ENCODE measurements around the gene TRIM26.

Gene TRIM26

GRCh38 chr6:30151580-30151979 lies 61.6 kb downstream of the TRIM26 start:
- no peak for TF ChIP-seq TEAD4 (IDR thresholded peaks at IDR 0.05)

GRCh38 chr6:30150671-30151395 lies 62.4 kb downstream of the TRIM26 start:
- TF ChIP-seq TEAD4 (IDR thresholded peaks at IDR 0.05) (no peak), TAF1 (IDR thresholded peaks at IDR 0.05; ENCODE audit: low read depth) (no peak), TCF12 (IDR thresholded peaks at IDR 0.05; ENCODE audit: low read depth) (no peak), USF1 (IDR thresholded peaks at IDR 0.05) (no peak), EGR1 (IDR thresholded peaks at IDR 0.05) (no peak), CREB1 (IDR thresholded peaks at IDR 0.05; ENCODE audit: low read depth) (no peak), NFIC (IDR thresholded peaks at IDR 0.05) (no peak), RAD21 (IDR thresholded peaks at IDR 0.05; ENCODE audit: low read depth) (no peak), CEBPB (IDR thresholded peaks at IDR 0.05) (no peak), EP300 (IDR thresholded peaks at IDR 0.05; ENCODE audit: borderline replicate concordance) (no peak), YY1 (IDR thresholded peaks at IDR 0.05; ENCODE audit: low read depth) (no peak), MAX (IDR thresholded peaks at IDR 0.05) (no peak), FOXM1 (IDR thresholded peaks at IDR 0.05; ENCODE audit: borderline replicate concordance, low read depth) (no peak)

GRCh38 chr6:30149858-30150550 lies 63.2 kb downstream of the TRIM26 start:
- TF ChIP-seq ZBTB7A (IDR thresholded peaks at IDR 0.05; ENCODE audit: low read depth) (no peak), TAF1 (IDR thresholded peaks at IDR 0.05; ENCODE audit: low read depth) (no peak)

GRCh38 chr6:30149234-30149633 lies 64.0 kb downstream of the TRIM26 start:
- no peak for TF ChIP-seq CEBPB (IDR thresholded peaks at IDR 0.05)
- TF ChIP-seq CREB1 (IDR thresholded peaks at IDR 0.05; ENCODE audit: low read depth): no peak
- TF ChIP-seq FOXM1 (IDR thresholded peaks at IDR 0.05; ENCODE audit: borderline replicate concordance, low read depth): no peak
- no peak for TF ChIP-seq TAF1 (IDR thresholded peaks at IDR 0.05; ENCODE audit: low read depth)
- TF ChIP-seq USF1 (IDR thresholded peaks at IDR 0.05): no peak
- no peak for TF ChIP-seq TEAD4 (IDR thresholded peaks at IDR 0.05)
- no peak for TF ChIP-seq MAX (IDR thresholded peaks at IDR 0.05)
- TF ChIP-seq EGR1 (IDR thresholded peaks at IDR 0.05): no peak
- TF ChIP-seq YY1 (IDR thresholded peaks at IDR 0.05; ENCODE audit: low read depth): no peak
- no peak for TF ChIP-seq TCF12 (IDR thresholded peaks at IDR 0.05; ENCODE audit: low read depth)
- TF ChIP-seq REST (IDR thresholded peaks at IDR 0.05; ENCODE audit: low read depth): no peak
- TF ChIP-seq ZBTB7A (IDR thresholded peaks at IDR 0.05; ENCODE audit: low read depth): no peak
- TF ChIP-seq RAD21 (IDR thresholded peaks at IDR 0.05; ENCODE audit: low read depth): no peak
- no peak for TF ChIP-seq EP300 (IDR thresholded peaks at IDR 0.05; ENCODE audit: borderline replicate concordance)
- TF ChIP-seq NFIC (IDR thresholded peaks at IDR 0.05): no peak

GRCh38 chr6:30147096-30147495 lies 66.1 kb downstream of the TRIM26 start:
- TF ChIP-seq MAX (IDR thresholded peaks at IDR 0.05) (no peak), TAF1 (IDR thresholded peaks at IDR 0.05; ENCODE audit: low read depth) (no peak), EP300 (IDR thresholded peaks at IDR 0.05; ENCODE audit: borderline replicate concordance) (no peak), CEBPB (IDR thresholded peaks at IDR 0.05) (no peak), ZBTB7A (IDR thresholded peaks at IDR 0.05; ENCODE audit: low read depth) (no peak), TEAD4 (IDR thresholded peaks at IDR 0.05) (no peak), TCF12 (IDR thresholded peaks at IDR 0.05; ENCODE audit: low read depth) (no peak), YY1 (IDR thresholded peaks at IDR 0.05; ENCODE audit: low read depth) (no peak), FOXM1 (IDR thresholded peaks at IDR 0.05; ENCODE audit: borderline replicate concordance, low read depth) (no peak)

GRCh38 chr6:30145818-30146217 lies 67.4 kb downstream of the TRIM26 start:
- no peak for TF ChIP-seq ZBTB7A (IDR thresholded peaks at IDR 0.05; ENCODE audit: low read depth)

GRCh38 chr6:30144811-30145210 lies 68.4 kb downstream of the TRIM26 start:
- TF ChIP-seq CREB1 (IDR thresholded peaks at IDR 0.05; ENCODE audit: low read depth): no peak
- no peak for TF ChIP-seq EP300 (IDR thresholded peaks at IDR 0.05; ENCODE audit: borderline replicate concordance)
- no peak for TF ChIP-seq ZBTB7A (IDR thresholded peaks at IDR 0.05; ENCODE audit: low read depth)
- TF ChIP-seq REST (IDR thresholded peaks at IDR 0.05; ENCODE audit: low read depth): no peak
- TF ChIP-seq YY1 (IDR thresholded peaks at IDR 0.05; ENCODE audit: low read depth): no peak
- TF ChIP-seq TCF12 (IDR thresholded peaks at IDR 0.05; ENCODE audit: low read depth): no peak
- TF ChIP-seq RAD21 (IDR thresholded peaks at IDR 0.05; ENCODE audit: low read depth): no peak
- TF ChIP-seq EGR1 (IDR thresholded peaks at IDR 0.05): no peak
- no peak for TF ChIP-seq USF1 (IDR thresholded peaks at IDR 0.05)
- TF ChIP-seq NFIC (IDR thresholded peaks at IDR 0.05): no peak
- TF ChIP-seq CEBPB (IDR thresholded peaks at IDR 0.05): no peak
- no peak for TF ChIP-seq TAF1 (IDR thresholded peaks at IDR 0.05; ENCODE audit: low read depth)
- no peak for TF ChIP-seq FOXM1 (IDR thresholded peaks at IDR 0.05; ENCODE audit: borderline replicate concordance, low read depth)
- TF ChIP-seq MAX (IDR thresholded peaks at IDR 0.05): no peak

All from Ishikawa (cell line).